Uterus (tissue), 2 donors: ENCODE results near the gene DHPS.

ENCODE experiments used
- POLR2A ChIP-seq, 2 donors: fragments of 450-650 bp; IDR thresholded peaks; one replicate each; pipeline ENCODE4 v1.6.1; 2016; ENCODE audit warnings: antibody characterized with exemption in 2 of 2, mild to moderate bottlenecking in 1 of 2, moderate library complexity in 1 of 2
- TF ChIP-seq, protein P1 (sequence below), 4 experiments: fragments of 200-600 bp in 2 of 4; fragments of 450-650 bp in 2 of 4; sonication (generic) in 2 of 4; IDR thresholded peaks; one replicate each; pipeline ENCODE4 v1.5.1; 2016 to 2019; ENCODE audit warnings: antibody characterized with exemption in 4 of 4, mild to moderate bottlenecking in 2 of 4, moderate library complexity in 1 of 4

DNA sequence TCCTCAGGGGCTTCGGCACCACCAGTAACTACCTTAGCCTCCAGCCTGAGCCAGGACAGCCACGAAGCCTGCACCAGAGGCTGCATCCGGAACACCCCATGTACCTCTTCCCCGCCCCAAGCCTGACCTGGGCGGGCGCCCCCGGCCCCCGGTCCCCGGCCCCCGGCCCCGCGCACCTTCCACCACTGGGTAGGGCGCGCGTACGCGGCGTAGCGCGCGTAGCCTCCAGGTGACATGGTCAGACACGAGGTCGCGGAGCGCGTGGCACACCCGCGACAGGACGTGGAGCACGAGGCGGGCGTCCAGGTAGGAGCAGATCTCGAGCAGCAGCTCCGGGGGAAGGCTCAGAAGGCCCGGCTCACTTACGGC lies 14.3 kb upstream of the DHPS start:
- no peak for TF ChIP-seq POLR2A (IDR thresholded peaks at IDR 0.05)
- TF ChIP-seq, protein P1, sequence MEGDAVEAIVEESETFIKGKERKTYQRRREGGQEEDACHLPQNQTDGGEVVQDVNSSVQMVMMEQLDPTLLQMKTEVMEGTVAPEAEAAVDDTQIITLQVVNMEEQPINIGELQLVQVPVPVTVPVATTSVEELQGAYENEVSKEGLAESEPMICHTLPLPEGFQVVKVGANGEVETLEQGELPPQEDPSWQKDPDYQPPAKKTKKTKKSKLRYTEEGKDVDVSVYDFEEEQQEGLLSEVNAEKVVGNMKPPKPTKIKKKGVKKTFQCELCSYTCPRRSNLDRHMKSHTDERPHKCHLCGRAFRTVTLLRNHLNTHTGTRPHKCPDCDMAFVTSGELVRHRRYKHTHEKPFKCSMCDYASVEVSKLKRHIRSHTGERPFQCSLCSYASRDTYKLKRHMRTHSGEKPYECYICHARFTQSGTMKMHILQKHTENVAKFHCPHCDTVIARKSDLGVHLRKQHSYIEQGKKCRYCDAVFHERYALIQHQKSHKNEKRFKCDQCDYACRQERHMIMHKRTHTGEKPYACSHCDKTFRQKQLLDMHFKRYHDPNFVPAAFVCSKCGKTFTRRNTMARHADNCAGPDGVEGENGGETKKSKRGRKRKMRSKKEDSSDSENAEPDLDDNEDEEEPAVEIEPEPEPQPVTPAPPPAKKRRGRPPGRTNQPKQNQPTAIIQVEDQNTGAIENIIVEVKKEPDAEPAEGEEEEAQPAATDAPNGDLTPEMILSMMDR (IDR thresholded peaks at IDR 0.05), result no peak
